ENCODE results near the gene FUBP1. TPM values are rescaled to one million over a fixed set of nuclear protein-coding genes. Genes with fewer than 3 reads are reported as not detected.
A peak's percentile ranks its signal among the peaks of the same experiment; 100 is the strongest.
"Not testable (repeated sequence)": the region's sequence is repeated elsewhere in the genome, so short reads cannot be mapped to it uniquely, and the experiment has no call there.

Gene FUBP1, protein sequence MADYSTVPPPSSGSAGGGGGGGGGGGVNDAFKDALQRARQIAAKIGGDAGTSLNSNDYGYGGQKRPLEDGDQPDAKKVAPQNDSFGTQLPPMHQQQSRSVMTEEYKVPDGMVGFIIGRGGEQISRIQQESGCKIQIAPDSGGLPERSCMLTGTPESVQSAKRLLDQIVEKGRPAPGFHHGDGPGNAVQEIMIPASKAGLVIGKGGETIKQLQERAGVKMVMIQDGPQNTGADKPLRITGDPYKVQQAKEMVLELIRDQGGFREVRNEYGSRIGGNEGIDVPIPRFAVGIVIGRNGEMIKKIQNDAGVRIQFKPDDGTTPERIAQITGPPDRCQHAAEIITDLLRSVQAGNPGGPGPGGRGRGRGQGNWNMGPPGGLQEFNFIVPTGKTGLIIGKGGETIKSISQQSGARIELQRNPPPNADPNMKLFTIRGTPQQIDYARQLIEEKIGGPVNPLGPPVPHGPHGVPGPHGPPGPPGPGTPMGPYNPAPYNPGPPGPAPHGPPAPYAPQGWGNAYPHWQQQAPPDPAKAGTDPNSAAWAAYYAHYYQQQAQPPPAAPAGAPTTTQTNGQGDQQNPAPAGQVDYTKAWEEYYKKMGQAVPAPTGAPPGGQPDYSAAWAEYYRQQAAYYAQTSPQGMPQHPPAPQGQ
- 100 to 1,000 TPM in 1 of 3 donors, 10 to 100 TPM in 2; 86.5 to 105 (median 97.8) TPM for total RNA-seq
- long read RNA-seq, donor 1, partial matches to known transcripts, result 8 of 34 reads
- long read RNA-seq, donor 1, other reads (novel, unspliced or antisense), result 23 of 34 reads
- long read RNA-seq, donor 2, transcript FUBP1-203 (20 exons, 2,378 nt), result major isoform, 7 of 29 reads
- long read RNA-seq, donor 2, partial matches to known transcripts, result 15 of 29 reads
- long read RNA-seq, donor 2, other reads (novel, unspliced or antisense), result 6 of 29 reads

DNA sequence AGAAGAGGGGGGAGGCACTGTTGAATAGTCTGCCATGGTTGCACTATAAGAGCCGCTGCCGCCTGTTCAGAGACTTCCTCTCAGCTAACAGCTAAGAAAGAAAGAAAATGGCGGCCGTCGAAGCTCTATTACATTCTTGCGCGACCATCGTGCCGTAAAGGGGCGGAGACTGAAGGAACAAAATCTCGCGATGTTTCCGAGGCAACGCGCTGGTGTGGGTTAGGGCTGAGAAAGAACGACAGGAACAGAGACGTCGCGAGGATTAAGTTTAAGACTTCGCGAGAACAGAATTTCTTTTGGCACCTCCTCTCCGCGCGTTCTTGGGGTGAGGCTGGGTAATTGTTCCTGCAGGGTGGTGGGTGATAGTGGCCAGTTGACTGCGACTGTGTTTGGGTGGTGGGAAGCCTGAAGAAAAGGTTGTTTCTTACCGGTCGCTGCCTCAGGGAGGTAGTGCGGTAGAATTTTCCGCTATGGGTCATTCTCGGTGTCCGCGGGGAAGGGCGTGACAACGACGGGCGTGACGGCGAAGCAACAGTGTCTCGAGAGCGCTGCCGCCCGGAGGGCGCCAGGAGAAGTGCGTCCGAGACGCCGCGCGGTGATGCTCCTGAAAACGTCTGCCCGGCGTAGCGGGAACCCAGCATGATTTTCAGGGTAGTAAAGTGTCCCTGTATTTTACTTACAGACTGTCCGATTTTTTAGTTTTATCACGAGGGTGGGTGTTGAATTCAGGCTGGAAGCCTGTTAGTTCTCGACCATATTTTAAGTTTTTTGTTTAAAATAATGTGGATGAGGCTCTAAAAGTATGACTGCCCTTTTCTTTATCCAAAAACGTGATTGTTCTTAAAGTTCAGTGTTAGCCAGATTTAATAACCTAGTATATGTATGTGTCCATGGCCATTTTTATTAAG lies at the start of gene FUBP1:
TSS of gene FUBP1 (minus strand) at position 104 of the 908 bp plus-strand sequence. CDS start at position 36, 68 bp downstream.
- Histone ChIP-seq H3K36me3 (ENCODE audit: low read depth) (no peaks in the 10 kb centered on the region), H3K9me3 (no peaks in the 10 kb centered on the region), H3K4me3 (peak within 1 kb of the TSS; percentile 60), H3K4me1 (ENCODE audit: low read depth) (peaks cover 37% of the 10 kb centered on the region)
- TF ChIP-seq, protein P1, sequence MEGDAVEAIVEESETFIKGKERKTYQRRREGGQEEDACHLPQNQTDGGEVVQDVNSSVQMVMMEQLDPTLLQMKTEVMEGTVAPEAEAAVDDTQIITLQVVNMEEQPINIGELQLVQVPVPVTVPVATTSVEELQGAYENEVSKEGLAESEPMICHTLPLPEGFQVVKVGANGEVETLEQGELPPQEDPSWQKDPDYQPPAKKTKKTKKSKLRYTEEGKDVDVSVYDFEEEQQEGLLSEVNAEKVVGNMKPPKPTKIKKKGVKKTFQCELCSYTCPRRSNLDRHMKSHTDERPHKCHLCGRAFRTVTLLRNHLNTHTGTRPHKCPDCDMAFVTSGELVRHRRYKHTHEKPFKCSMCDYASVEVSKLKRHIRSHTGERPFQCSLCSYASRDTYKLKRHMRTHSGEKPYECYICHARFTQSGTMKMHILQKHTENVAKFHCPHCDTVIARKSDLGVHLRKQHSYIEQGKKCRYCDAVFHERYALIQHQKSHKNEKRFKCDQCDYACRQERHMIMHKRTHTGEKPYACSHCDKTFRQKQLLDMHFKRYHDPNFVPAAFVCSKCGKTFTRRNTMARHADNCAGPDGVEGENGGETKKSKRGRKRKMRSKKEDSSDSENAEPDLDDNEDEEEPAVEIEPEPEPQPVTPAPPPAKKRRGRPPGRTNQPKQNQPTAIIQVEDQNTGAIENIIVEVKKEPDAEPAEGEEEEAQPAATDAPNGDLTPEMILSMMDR (IDR thresholded peaks at IDR 0.05), result peak; percentile 73
- ATAC-seq (peak; percentile 91), DNase-seq (peak; percentile 94 to 97 (median 94))
- intact Hi-C loops (cut with DNase I, micrococcal nuclease), result no loop called here

DNA sequence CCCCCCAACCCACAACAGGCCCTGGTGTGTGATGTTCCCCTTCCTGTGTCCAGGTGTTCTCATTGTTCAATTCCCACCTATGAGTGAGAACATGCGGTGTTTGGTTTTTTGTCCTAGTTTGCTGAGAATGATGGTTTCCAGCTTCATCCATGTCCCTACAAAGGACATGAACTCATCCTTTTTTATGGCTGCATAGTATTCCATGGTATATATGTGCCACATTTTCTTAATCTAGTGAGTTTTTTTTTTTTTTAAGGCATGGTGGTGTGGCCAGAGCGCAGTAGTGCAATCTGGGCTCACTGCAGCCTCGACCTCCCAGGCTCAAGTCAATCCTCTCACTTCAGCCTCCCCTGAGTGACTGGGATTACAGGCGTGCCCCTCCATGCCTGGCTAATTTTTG lies 42.3 kb upstream of the FUBP1 start:
- H3K4me3 ChIP-seq; intact Hi-C loops (cut with DNase I, micrococcal nuclease): not testable (repeated sequence)

DNA sequence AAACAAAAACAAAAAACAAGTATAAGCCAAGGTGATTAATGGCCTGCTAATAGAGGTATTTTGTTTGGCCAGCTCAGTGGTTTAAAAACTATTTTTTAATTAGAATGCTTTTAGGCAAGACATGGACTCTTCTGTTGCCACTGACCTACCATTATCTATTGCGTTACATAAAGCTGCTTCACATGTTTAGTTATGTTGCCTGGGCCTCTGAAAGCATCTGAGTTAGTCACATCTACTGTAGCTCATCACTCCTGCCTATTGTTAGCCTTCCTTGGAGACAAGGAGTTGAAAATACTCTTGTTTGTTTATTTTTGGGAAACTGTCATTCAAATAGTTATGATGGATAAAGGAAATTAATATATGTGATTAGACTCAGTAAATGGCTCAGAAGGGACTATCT lies 40.2 kb upstream of the FUBP1 start:
- H3K4me3 ChIP-seq, result no peak overlapping the region
- H3K36me3 ChIP-seq (ENCODE audit: low read depth), result no peaks in the 10 kb centered on the region
- DNase-seq (no peak), ATAC-seq (no peak)
- H3K4me1 ChIP-seq (ENCODE audit: low read depth), result no peaks in the 10 kb centered on the region
- TF ChIP-seq, protein P1 (IDR thresholded peaks at IDR 0.05), result no peak
- no peaks in the 10 kb centered on the region for H3K9me3 ChIP-seq
- intact Hi-C loops (cut with DNase I, micrococcal nuclease), result no loop called here

More for the DNA sequence above, 42.3 kb upstream of the FUBP1 start:
- H3K4me1 ChIP-seq (ENCODE audit: low read depth); H3K36me3 ChIP-seq (ENCODE audit: low read depth); H3K9me3 ChIP-seq; ATAC-seq; DNase-seq: not testable (repeated sequence)

DNA sequence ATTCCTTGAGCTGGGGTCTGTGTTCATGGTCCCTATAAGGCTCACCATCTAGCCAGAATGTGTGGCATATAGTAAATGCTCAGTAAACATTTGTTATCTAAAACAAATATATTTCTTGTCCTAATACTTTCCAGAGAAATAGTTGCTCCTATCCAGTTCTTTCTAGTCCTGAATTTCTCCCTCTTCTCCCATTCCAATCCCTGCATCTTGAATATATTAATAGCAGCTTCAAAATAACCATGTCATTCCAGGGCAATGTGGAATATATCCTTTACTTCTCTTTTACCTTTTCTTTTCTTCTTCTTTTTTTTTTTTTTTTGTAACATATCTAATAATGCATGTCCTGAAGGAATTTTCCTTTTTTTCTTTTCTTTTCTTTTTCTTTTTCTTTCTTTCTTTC lies 36.3 kb upstream of the FUBP1 start:
- no peak for DNase-seq
- ATAC-seq, result no peak
- Histone ChIP-seq H3K9me3 (no peaks in the 10 kb centered on the region), H3K36me3 (ENCODE audit: low read depth) (no peaks in the 10 kb centered on the region), H3K4me1 (ENCODE audit: low read depth) (no peaks in the 10 kb centered on the region), H3K4me3 (no peak overlapping the region)
- intact Hi-C loops (cut with DNase I, micrococcal nuclease), result no loop called here
- TF ChIP-seq, protein P1 (IDR thresholded peaks at IDR 0.05), result no peak

DNA sequence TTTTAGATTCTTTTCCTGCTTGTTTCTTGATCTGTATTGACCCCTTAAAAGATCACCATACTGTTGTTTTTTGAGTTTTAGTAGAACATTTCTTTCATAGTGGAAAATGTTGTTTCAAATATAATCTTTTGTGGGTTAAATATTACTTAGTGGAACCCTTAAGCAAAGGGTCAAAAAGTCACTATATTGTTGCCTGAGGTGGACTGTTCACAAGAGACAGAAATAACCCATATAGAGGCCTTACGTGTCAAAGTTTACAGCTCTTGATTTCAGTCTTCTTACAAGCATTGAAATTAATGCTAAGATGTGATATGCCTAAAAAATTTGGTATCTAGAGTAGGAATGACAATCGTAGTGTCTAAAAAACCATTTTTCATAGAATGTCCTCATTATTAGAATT lies 32.2 kb upstream of the FUBP1 start:
- Histone ChIP-seq H3K4me3 (no peak overlapping the region), H3K9me3 (no peaks in the 10 kb centered on the region), H3K4me1 (ENCODE audit: low read depth) (no peaks in the 10 kb centered on the region), H3K36me3 (ENCODE audit: low read depth) (no peaks in the 10 kb centered on the region)
- no peak for ATAC-seq
- TF ChIP-seq, protein P1 (IDR thresholded peaks at IDR 0.05), result no peak
- no peak for DNase-seq
- intact Hi-C loops (cut with DNase I, micrococcal nuclease), result no loop called here

Data from mucosa of descending colon (tissue), 3 donors.